GM23338 (cell line): ENCODE measurements around the gene ZNF536. TPM values are rescaled to one million over a fixed set of nuclear protein-coding genes. Genes with fewer than 3 reads are reported as not detected.

ENCODE experiments used
- ATAC-seq: fragments of 200-7000 bp; cut with Tn5 transposase; 3 replicates; pipeline ENCODE4 v1.9.1; 2020
- DNase-seq: peaks from one replicate; pipeline ENCODE4 v3.0.0-alpha.2; 2015; ENCODE audit warnings: low spot score
- H2AFZ ChIP-seq: fragments of 200-600 bp; sonication (generic); 2 replicates; pipeline ENCODE4 v1.8.0; 2016; ENCODE audit warnings: antibody characterized with exemption, mild to moderate bottlenecking, moderate library complexity
- H3F3A ChIP-seq: fragments of 200-600 bp; sonication (generic); replicated peaks from 2 replicates; pipeline ENCODE4 v1.8.0; 2017; ENCODE audit warnings: antibody characterized with exemption, mixed run types, low read depth
- H3K27ac ChIP-seq: fragments of 200-600 bp; sonication (generic); 2 replicates; pipeline ENCODE4 v1.6.1; 2016; ENCODE audit warnings: low read depth
- H3K27me3 ChIP-seq: fragments of 200-600 bp; sonication (generic); 2 replicates; pipeline ENCODE4 v1.8.0; 2016; ENCODE audit warnings: mild to moderate bottlenecking, mixed run types, moderate library complexity; ENCODE audit not compliant: insufficient read depth
- H3K36me3 ChIP-seq: fragments of 200-600 bp; sonication (generic); 2 replicates; pipeline ENCODE4 v1.8.0; 2016; ENCODE audit warnings: mild to moderate bottlenecking; ENCODE audit not compliant: insufficient read depth
- H3K4me1 ChIP-seq: fragments of 200-600 bp; sonication (generic); 2 replicates; pipeline ENCODE4 v1.8.0; 2016; ENCODE audit warnings: mild to moderate bottlenecking, moderate library complexity; ENCODE audit not compliant: insufficient read depth
- H3K4me2 ChIP-seq: fragments of 200-600 bp; sonication (generic); 2 replicates; pipeline ENCODE4 v1.7.1; 2017; ENCODE audit warnings: mixed run types
- H3K4me3 ChIP-seq: fragments of 200-600 bp; sonication (generic); 2 replicates; pipeline ENCODE4 v1.6.1; 2016; ENCODE audit warnings: mixed run types
- H3K79me2 ChIP-seq: fragments of 200-600 bp; sonication (generic); replicated peaks from 2 replicates; pipeline ENCODE4 v1.8.0; 2017; ENCODE audit warnings: mild to moderate bottlenecking; ENCODE audit not compliant: insufficient read depth
- H3K9me2 ChIP-seq: fragments of 200-600 bp; sonication (generic); 2 replicates; pipeline ENCODE4 v1.8.0; 2017; ENCODE audit not compliant: insufficient read depth
- H4K20me1 ChIP-seq: fragments of 200-600 bp; sonication (generic); replicated peaks from 2 replicates; pipeline ENCODE4 v1.8.0; 2017; ENCODE audit warnings: mild to moderate bottlenecking; ENCODE audit not compliant: insufficient read depth
- H3K27ac Mint-ChIP-seq: 2 replicates; pipeline ENCODE4 v1.8.0; 2020; ENCODE audit warnings: inconsistent platforms, mild to moderate bottlenecking, moderate library complexity, mixed read lengths
- H3K27me3 Mint-ChIP-seq: 3 replicates; pipeline ENCODE4 v1.8.0; 2022; ENCODE audit warnings: low read depth, mild to moderate bottlenecking, moderate library complexity, mixed read lengths, inconsistent platforms; ENCODE audit not compliant: insufficient read depth, poor library complexity
- H3K36me3 Mint-ChIP-seq: 3 replicates; pipeline ENCODE4 v1.8.0; 2021; ENCODE audit warnings: low read depth, mild to moderate bottlenecking, inconsistent platforms, moderate library complexity, mixed read lengths
- H3K4me1 Mint-ChIP-seq: 3 replicates; pipeline ENCODE4 v1.8.0; 2020; ENCODE audit warnings: mild to moderate bottlenecking, inconsistent platforms, mixed read lengths
- H3K4me3 Mint-ChIP-seq: 3 replicates; pipeline ENCODE4 v1.8.0; 2021; ENCODE audit warnings: moderate library complexity, mild to moderate bottlenecking, inconsistent platforms, mixed read lengths
- H3K9me3 Mint-ChIP-seq: 3 replicates; pipeline ENCODE4 v1.8.0; 2020; ENCODE audit warnings: moderate library complexity, mild to moderate bottlenecking, inconsistent platforms, mixed read lengths
- CREB1 ChIP-seq: fragments of 250-450 bp; sonication (Bioruptor Pico); IDR thresholded peaks from 2 replicates; pipeline ENCODE4 v1.5.0; 2020; ENCODE audit warnings: low read depth, mild to moderate bottlenecking, moderate library complexity
- EZH2 ChIP-seq: fragments of 200-600 bp; sonication (generic); IDR thresholded peaks from one replicate; pipeline ENCODE4 v1.8.0; 2017; ENCODE audit warnings: antibody characterized with exemption, mild to moderate bottlenecking, low read depth; ENCODE audit not compliant: unreplicated experiment
- EZH2phosphoT487 ChIP-seq: fragments of 200-600 bp; sonication (generic); IDR thresholded peaks from one replicate; pipeline ENCODE4 v1.8.1; 2018; ENCODE audit warnings: antibody characterized with exemption; ENCODE audit not compliant: unreplicated experiment
- JUNB ChIP-seq: IDR thresholded peaks from one replicate; pipeline ENCODE4 v1.6.1; 2016; ENCODE audit warnings: antibody characterized with exemption; ENCODE audit not compliant: unreplicated experiment
- NANOG ChIP-seq: IDR thresholded peaks from 2 replicates; pipeline ENCODE4 v1.6.1; 2016; ENCODE audit warnings: antibody characterized with exemption, borderline replicate concordance
- ZNF462 ChIP-seq: fragments of 250-450 bp; sonication (Bioruptor Pico); IDR thresholded peaks from 2 replicates; pipeline ENCODE4 v1.5.0; 2020; ENCODE audit warnings: mild to moderate bottlenecking, moderate library complexity
- polyA plus RNA-seq: library from polyadenylated mRNA; unstranded; fragments of >200 nt; fragmentation: Nextera tagmentation; extraction: Ambion mirVana; gene quantifications from 2 replicates; pipeline ENCODE4 v1.2.1, GENCODE V29; 2016
- total RNA-seq: library from RNA; depleted of rRNA; stranded (reverse); fragments of >200 nt; shearing (Covaris generic); gene quantifications from 2 replicates; pipeline ENCODE4 v1.2.3, GENCODE V29; 2014
- TF ChIP-seq, protein P1 (sequence below), 2 experiments: fragments of 200-600 bp in 1 of 2; sonication (generic) in 1 of 2; conservative IDR thresholded peaks; 2 replicates each; pipeline versions ENCODE4 v1.5.1 to v1.6.1; 2016 to 2017; ENCODE audit warnings: antibody characterized with exemption in 2 of 2, low read depth in 2 of 2, mild to moderate bottlenecking in 2 of 2, moderate library complexity in 1 of 2
- TF ChIP-seq, protein P2 (sequence below): IDR thresholded peaks from 2 replicates; pipeline ENCODE4 v1.6.1; 2016; ENCODE audit warnings: antibody characterized with exemption

ZNF536 gene
- total and polyA plus RNA-seq, 2 experiments from 2014 or later = 0.07 TPM; not detected in 1

DNA sequence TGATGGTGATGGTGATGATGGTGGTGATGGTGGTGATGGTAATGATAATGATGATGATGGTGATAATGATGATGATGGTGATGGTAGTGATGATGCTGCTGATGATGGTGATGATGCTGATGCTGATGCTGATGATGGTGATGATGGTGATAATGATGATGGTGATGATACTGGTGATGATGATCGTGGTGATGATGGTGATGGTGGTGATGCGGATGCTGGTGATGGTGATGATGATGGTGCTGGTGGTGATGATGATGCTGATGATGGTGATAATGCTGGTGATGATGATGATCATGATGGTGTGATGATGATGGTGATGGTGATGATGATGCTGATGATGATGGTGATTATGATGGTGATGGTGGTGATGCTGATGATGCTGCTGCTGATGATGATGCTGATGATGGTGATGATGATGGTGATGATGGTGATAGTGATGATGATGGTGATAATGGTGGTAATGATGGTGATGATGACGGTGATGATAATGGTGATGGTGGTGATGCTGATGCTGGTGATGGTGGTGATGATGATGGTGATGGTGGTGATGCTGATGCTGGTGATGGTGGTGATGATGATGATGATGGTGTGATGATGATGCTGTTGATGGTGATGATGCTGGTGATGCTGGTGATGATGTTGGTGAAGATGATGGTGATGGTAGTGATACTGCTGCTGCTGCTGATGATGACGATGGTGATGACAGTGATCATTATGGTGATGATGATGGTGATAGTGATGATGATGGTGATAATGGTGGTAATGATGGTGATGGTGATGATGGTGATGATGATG lies 62.8 kb downstream of the ZNF536 start:
- no peaks in the 10 kb centered on the region for H4K20me1 ChIP-seq
- no peak overlapping the region for H3K27ac ChIP-seq
- H3K27ac Mint-ChIP-seq = no peak overlapping the region
- H3K4me1 Mint-ChIP-seq = peaks cover 12% of the 10 kb centered on the region
- H3K4me3 Mint-ChIP-seq = no peak overlapping the region
- no peak for ATAC-seq
- H3K36me3 ChIP-seq = no peaks in the 10 kb centered on the region
- no peaks in the 10 kb centered on the region for H3K9me3 Mint-ChIP-seq
- H2AFZ ChIP-seq = no peak overlapping the region
- no peaks in the 10 kb centered on the region for H3K27me3 Mint-ChIP-seq
- H3K79me2 ChIP-seq = no peaks in the 10 kb centered on the region
- H3K4me1 ChIP-seq = peaks cover 10% of the 10 kb centered on the region
- H3K4me2 ChIP-seq = no peak overlapping the region
- no peak for DNase-seq
- H3K36me3 Mint-ChIP-seq = no peaks in the 10 kb centered on the region
- no peak for TF ChIP-seq NANOG
- TF ChIP-seq, protein P1, sequence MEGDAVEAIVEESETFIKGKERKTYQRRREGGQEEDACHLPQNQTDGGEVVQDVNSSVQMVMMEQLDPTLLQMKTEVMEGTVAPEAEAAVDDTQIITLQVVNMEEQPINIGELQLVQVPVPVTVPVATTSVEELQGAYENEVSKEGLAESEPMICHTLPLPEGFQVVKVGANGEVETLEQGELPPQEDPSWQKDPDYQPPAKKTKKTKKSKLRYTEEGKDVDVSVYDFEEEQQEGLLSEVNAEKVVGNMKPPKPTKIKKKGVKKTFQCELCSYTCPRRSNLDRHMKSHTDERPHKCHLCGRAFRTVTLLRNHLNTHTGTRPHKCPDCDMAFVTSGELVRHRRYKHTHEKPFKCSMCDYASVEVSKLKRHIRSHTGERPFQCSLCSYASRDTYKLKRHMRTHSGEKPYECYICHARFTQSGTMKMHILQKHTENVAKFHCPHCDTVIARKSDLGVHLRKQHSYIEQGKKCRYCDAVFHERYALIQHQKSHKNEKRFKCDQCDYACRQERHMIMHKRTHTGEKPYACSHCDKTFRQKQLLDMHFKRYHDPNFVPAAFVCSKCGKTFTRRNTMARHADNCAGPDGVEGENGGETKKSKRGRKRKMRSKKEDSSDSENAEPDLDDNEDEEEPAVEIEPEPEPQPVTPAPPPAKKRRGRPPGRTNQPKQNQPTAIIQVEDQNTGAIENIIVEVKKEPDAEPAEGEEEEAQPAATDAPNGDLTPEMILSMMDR (conservative IDR thresholded peaks at IDR 0.05; ENCODE audit: low read depth in 2 of 2) = no peak
- no peak for TF ChIP-seq EZH2phosphoT487
- no peak for TF ChIP-seq EZH2
- TF ChIP-seq, protein P2, sequence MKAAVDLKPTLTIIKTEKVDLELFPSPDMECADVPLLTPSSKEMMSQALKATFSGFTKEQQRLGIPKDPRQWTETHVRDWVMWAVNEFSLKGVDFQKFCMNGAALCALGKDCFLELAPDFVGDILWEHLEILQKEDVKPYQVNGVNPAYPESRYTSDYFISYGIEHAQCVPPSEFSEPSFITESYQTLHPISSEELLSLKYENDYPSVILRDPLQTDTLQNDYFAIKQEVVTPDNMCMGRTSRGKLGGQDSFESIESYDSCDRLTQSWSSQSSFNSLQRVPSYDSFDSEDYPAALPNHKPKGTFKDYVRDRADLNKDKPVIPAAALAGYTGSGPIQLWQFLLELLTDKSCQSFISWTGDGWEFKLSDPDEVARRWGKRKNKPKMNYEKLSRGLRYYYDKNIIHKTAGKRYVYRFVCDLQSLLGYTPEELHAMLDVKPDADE = no peak
- no peak for TF ChIP-seq ZNF462
- no peak for TF ChIP-seq JUNB
- no peak for TF ChIP-seq CREB1
- no peak overlapping the region for H3K4me3 ChIP-seq
- no peaks in the 10 kb centered on the region for H3F3A ChIP-seq
- H3K9me2 ChIP-seq = peaks cover 25% of the 10 kb centered on the region
- H3K27me3 ChIP-seq = no peaks in the 10 kb centered on the region
